HL-60 (cell line): ENCODE data around the gene RBP4.

Experiments
- DNase-seq, 2 experiments: peaks; one replicate each; pipeline ENCODE4 v3.0.0-alpha.2; 2010 to 2020; ENCODE audit warnings: low read depth in 1 of 2, low spot score in 1 of 2
- H3K27ac ChIP-seq: fragments of 250-450 bp; sonication (Bioruptor Pico); replicated peaks from 2 replicates; pipeline ENCODE4 v1.5.1; 2020; ENCODE audit warnings: mild to moderate bottlenecking, moderate library complexity
- H3K27me3 ChIP-seq: fragments of 250-450 bp; sonication (Bioruptor Pico); 2 replicates; pipeline ENCODE4 v1.5.1; 2021; ENCODE audit warnings: mild to moderate bottlenecking, moderate library complexity; ENCODE audit not compliant: insufficient read depth, poor library complexity, severe bottlenecking
- H3K4me3 ChIP-seq: replicated peaks from 2 replicates; pipeline ENCODE4 v1.5.1; 2011; ENCODE audit warnings: mild to moderate bottlenecking, control low read depth, low read length; ENCODE audit not compliant: insufficient read depth
- GABPA ChIP-seq: IDR thresholded peaks from 2 replicates; pipeline ENCODE4 v1.6.1; 2012; ENCODE audit warnings: low read depth
- POLR2AphosphoS5 ChIP-seq: IDR thresholded peaks from 2 replicates; pipeline ENCODE4 v1.6.1; 2012; ENCODE audit warnings: low read depth
- SPI1 ChIP-seq: IDR thresholded peaks from 2 replicates; pipeline ENCODE4 v1.6.1; 2012; ENCODE audit warnings: low read depth, mild to moderate bottlenecking, borderline replicate concordance
- TF ChIP-seq, protein P1 (sequence below): IDR thresholded peaks from 2 replicates; pipeline ENCODE4 v1.6.1; 2012; ENCODE audit warnings: low read depth; ENCODE audit not compliant: insufficient replicate concordance
- TF ChIP-seq, protein P2 (sequence below): IDR thresholded peaks from one replicate; pipeline ENCODE4 v1.5.1; 2011; ENCODE audit warnings: low read length, control low read depth, inconsistent platforms; ENCODE audit not compliant: insufficient read depth

Gene RBP4

DNA sequence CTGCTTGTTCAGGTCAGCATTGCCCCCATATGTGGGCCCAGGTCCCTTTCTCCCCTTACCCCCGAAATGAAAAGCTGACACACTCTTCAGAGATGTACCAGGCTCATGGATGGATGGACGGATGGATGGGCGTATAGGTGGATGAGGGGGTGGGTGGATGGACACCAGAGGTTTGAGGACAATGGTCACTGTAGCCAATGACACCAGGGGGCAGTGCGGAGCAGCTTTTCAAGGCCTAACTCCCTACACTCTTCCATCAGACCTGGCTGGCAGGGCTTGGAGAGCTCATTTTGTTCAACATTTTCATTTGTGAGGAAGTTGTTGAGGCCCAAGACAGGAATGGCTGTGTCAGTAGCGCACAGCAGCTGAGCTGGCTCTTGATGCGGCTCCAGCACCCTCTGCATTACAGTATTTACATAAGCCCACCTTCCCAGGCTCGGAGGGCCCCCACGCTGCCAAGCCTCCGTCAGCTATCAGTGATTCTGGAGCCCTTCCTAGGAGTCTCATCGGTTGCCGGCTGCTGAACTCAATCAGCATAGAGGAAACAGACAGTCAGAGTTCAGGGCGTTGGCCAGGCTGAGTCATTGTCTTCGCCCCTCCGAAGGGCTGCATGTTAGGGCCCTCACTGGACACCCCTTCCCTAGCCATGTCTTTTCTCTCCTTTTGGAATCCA lies 46.1 kb downstream of the RBP4 start:
- no peaks in the 10 kb centered on the region for H3K27me3 ChIP-seq
- H3K27ac ChIP-seq = no peak overlapping the region
- H3K4me3 ChIP-seq = no peak overlapping the region
- TF ChIP-seq, protein P1, sequence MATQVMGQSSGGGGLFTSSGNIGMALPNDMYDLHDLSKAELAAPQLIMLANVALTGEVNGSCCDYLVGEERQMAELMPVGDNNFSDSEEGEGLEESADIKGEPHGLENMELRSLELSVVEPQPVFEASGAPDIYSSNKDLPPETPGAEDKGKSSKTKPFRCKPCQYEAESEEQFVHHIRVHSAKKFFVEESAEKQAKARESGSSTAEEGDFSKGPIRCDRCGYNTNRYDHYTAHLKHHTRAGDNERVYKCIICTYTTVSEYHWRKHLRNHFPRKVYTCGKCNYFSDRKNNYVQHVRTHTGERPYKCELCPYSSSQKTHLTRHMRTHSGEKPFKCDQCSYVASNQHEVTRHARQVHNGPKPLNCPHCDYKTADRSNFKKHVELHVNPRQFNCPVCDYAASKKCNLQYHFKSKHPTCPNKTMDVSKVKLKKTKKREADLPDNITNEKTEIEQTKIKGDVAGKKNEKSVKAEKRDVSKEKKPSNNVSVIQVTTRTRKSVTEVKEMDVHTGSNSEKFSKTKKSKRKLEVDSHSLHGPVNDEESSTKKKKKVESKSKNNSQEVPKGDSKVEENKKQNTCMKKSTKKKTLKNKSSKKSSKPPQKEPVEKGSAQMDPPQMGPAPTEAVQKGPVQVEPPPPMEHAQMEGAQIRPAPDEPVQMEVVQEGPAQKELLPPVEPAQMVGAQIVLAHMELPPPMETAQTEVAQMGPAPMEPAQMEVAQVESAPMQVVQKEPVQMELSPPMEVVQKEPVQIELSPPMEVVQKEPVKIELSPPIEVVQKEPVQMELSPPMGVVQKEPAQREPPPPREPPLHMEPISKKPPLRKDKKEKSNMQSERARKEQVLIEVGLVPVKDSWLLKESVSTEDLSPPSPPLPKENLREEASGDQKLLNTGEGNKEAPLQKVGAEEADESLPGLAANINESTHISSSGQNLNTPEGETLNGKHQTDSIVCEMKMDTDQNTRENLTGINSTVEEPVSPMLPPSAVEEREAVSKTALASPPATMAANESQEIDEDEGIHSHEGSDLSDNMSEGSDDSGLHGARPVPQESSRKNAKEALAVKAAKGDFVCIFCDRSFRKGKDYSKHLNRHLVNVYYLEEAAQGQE = no peak
- TF ChIP-seq, protein P2, sequence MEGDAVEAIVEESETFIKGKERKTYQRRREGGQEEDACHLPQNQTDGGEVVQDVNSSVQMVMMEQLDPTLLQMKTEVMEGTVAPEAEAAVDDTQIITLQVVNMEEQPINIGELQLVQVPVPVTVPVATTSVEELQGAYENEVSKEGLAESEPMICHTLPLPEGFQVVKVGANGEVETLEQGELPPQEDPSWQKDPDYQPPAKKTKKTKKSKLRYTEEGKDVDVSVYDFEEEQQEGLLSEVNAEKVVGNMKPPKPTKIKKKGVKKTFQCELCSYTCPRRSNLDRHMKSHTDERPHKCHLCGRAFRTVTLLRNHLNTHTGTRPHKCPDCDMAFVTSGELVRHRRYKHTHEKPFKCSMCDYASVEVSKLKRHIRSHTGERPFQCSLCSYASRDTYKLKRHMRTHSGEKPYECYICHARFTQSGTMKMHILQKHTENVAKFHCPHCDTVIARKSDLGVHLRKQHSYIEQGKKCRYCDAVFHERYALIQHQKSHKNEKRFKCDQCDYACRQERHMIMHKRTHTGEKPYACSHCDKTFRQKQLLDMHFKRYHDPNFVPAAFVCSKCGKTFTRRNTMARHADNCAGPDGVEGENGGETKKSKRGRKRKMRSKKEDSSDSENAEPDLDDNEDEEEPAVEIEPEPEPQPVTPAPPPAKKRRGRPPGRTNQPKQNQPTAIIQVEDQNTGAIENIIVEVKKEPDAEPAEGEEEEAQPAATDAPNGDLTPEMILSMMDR = peak; percentile 69
- DNase-seq = peak; percentile 55 to 88

DNA sequence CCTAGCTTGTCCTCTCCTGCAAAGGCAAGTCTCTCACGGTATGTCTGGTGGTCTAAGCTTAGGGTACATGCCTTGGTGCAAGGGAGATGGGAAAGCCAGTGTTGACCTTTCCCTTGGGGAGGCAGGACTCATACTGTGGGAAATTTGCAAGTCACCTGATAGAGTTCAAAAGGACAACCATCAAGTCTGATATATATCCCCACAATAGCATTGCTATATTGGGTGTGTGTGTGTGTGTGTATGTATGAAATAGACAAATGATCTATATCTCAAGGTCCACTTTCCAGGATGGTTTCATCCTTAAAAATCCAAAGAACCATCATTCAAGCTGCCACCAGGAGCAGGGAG lies 46.7 kb downstream of the RBP4 start:
- TF ChIP-seq, protein P1 = no peak
- TF ChIP-seq GABPA = no peak
- no peak for TF ChIP-seq SPI1
- TF ChIP-seq POLR2AphosphoS5 = no peak
- TF ChIP-seq, protein P2 = no peak
- no peak overlapping the region for H3K4me3 ChIP-seq
- no peak for DNase-seq
- H3K27me3 ChIP-seq = no peaks in the 10 kb centered on the region
- H3K27ac ChIP-seq = no peak overlapping the region

DNA sequence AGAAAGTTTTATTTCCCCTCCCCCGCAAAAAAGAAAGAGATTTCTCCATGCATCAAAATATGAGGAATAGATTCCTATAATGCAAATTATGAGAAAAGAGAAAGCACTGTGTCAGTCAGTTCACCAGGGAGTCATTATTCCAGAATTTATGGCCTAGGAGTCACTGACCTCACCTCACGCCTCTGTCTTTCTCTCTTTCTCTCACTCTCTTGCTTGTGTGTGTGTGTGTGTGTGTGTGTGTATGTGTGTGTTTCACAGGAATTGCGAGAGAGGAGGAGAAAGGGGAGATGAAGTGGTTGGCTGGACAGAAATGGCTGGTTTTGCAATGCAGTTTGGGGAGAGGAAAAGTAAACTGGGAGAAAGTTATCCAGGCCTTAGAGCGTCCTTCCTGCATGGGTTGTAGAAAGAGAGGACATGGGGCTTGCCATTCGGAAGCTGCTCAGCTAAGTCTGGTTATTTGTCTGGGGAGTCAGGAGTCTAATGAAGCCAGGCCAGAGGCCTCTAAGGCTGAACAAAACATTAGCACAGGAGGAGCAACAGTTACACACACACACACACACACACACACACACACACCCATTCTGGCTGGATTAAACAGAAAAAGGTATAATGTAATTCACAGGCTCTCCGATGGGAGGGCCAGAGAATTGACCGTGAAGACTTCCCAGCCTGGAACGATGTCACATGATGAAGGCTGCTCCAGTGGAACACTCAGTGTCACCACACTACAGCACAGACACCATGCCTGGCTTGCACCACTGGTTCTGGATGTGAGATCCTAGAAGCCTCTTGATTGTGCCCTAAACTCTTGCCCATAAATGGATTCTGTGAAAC lies 47.3 kb downstream of the RBP4 start:
- H3K4me3 ChIP-seq = no peak overlapping the region
- DNase-seq = no peak
- no peak for TF ChIP-seq GABPA
- no peak for TF ChIP-seq POLR2AphosphoS5
- TF ChIP-seq, protein P1 = no peak
- TF ChIP-seq, protein P2 = no peak
- no peak for TF ChIP-seq SPI1
- no peak overlapping the region for H3K27ac ChIP-seq
- H3K27me3 ChIP-seq = no peaks in the 10 kb centered on the region
